Measurements from ENCODE around the gene MRPS35.
A peak's percentile ranks its signal among the peaks of the same experiment; 100 is the strongest.
"Not testable (repeated sequence)": the region's sequence is repeated elsewhere in the genome, so short reads cannot be mapped to it uniquely, and the experiment has no call there.

Gene MRPS35

DNA sequence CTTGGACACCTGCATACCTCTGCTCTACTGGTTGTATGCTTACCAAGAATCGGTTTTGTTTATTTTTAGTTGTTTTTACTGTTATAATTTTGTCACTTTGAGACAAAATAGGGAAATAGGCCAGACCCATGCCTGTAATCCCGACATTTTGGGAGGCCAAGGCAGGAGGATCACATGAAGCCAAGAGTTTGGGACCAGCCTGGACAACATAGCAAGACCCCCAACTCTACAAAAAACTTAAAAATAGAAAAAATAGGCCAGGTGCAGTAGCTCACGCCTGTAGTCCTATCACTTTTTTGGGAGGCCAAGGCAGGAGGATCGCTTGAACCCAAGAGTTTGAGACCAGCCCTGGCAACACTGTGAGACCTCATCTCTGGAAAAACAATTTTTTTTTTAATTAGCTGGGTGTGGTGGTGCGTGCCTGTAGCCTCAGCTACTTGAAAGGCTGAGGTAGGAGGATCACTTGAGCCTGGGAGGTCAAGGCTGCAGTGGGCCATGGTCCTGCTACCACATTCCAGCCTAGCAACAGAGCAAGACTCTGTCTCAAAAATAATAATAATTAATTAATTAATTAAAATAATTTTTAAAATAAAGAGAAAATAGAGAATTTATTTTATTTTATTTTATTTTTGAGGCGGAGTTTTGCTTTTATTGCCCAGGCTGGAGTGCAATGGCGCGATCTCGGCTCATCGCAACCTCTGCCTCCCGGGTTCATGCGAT lies 1.3 kb upstream of the MRPS35 start:
- DNase-seq = no peak

DNA sequence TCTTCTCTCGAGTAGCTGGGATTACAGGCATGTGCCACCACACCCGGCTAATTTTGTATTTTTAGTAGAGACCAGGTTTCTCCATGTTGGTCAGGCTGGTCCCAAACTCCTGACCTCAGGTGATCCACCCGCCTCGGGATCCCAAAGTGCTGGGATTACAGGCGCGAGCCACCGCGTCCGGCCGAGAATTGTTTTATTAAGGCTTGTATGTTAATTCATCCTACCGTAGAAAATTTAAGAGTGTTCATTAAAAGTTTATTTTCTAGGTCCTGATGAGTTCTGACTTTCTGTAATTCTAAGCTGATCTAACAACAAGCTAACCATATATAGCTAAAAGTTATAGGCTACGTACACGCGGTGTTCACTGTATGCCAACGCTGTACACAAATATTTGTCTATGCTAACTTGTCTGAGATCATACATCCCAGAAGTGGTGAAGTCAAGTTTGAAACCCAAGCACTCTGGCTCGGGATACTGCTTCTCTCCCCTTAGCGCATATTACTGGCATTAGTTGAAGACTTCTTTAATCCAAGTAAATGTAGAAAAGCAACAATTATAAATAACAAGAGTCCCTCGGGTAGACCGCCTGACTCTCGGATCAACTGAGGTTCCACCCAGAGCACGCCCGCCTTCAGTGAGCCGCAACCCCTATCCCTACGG lies 570 bp upstream of the MRPS35 start:
- no peak for DNase-seq

DNA sequence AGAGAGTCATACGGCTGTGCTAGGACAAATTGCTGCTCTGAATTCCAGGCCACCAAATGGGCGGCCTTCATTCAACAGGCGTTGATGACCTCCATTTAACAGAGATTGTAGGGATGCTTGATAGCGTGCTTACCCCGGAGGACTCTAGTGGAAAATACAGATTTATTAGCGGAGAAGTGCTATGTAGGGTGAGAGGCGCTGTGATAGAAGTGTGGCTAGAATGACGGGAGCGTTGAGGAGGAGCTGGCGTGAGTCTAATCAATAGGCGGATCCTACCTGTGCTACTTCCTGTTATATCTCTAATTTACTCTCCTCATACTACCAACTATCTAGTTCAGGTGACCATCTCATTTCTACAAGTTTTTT lies 668 bp downstream of the MRPS35 start:
- DNase-seq = no peak

- DNase-seq = no peak
Observed at GRCh38 chr12:27711967-27712366, 1.3 kb downstream of the MRPS35 start.

DNA sequence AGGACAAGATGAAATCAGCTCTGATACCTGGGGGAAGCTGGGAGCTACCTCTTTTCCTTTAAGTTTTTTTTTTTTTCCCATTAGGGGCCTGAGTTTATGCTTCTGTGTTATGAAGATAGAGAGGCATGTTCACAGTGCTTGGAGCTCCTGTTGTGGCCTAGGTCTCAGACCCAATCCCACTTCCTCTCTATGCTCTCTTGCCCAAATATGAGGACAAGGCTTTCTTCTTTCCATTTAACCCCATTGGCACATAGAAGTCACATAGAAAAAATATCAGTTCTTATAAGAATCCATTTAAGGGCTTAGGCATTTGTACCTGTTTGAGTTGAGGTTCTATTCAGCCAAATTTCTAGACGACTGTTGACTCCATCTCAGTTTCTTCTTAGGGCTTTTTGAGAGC lies 12.6 kb downstream of the MRPS35 start:
- no peak for DNase-seq

GRCh38 chr12:27730097-27730588 lies 19.5 kb downstream of the MRPS35 start:
- DNase-seq = no peak

DNA sequence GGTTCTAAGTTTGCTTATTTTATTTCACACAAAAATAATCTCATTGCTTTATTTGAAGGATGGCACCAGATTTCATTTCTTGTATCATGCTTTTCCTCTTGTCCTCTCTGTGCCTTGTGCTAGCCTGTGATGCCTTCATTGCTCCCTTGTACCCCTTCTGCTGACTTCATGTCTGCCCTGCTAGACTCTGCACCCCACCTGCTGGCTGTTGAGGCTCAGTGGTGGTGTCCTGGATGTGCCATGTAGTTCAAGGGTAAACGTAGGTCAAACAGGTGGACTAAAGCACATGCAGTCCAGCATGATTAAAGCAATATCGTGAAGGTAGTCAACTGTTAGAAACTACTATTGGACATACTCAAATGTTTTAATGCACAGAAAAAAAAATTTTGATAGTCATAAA lies 21.6 kb downstream of the MRPS35 start:
- DNase-seq = no peak

GRCh38 chr12:27733052-27733656 lies 22.5 kb downstream of the MRPS35 start:
- peak; percentile 55 for DNase-seq

DNA sequence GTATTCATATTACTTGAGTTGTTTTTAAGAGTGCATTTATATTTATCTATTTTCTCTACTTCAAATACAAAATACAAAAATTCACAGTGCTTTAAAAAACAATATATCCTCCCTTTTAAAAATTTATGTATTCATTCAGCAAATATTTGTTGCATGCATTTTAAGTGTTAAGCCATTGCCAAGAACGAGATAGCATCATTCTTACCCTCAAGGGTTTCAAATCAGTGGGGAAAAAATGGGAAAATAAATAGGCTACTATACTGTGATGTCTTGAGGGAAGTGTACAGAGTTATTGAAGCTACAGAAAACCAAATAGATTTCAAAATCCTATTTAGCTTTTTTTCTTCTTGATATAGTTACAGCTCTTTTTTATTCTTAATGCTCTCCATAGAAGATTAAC lies 23.2 kb downstream of the MRPS35 start:
- no peak for DNase-seq

GRCh38 chr12:27734321-27734720 lies 23.7 kb downstream of the MRPS35 start:
- DNase-seq = not testable (repeated sequence)

GRCh38 chr12:27743601-27744000 lies 33.0 kb downstream of the MRPS35 start:
- DNase-seq = no peak

GRCh38 chr12:27745734-27746133 lies 35.1 kb downstream of the MRPS35 start:
- DNase-seq = not testable (repeated sequence)

DNA sequence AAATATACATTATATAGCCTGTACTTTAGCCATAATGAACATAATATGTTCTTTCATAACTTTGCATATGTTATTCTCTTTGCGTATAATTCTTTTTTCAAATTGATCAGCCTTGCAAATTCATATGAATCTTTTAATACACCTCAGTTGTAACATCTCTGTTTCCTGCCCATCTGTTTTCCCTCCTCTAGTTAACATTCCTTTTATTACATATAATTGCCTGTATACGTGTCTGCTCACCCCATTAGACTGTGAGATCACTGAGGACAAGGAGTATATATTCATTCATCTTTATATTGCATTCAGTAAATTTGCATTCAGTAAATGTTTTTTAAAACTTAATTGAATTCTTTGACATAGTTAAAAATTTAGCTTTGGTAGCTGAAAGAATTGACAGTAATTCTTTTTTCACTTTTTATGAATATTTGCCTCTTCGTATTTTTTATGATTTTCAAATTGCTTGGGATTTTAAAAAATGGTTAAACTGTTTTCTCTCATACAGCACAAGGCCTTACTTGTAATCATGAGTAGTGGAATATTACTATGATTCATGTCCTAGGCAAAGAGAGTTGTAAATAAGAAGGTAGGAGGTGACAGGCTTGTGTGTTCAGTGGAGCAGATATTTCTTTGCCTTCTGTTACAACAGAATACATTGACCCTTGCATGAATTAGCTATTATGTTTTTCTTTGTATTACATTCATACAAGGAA lies 36.6 kb downstream of the MRPS35 start:
- DNase-seq = no peak

- no peak for DNase-seq
Observed at GRCh38 chr12:27751386-27752047, 40.9 kb downstream of the MRPS35 start.

DNA sequence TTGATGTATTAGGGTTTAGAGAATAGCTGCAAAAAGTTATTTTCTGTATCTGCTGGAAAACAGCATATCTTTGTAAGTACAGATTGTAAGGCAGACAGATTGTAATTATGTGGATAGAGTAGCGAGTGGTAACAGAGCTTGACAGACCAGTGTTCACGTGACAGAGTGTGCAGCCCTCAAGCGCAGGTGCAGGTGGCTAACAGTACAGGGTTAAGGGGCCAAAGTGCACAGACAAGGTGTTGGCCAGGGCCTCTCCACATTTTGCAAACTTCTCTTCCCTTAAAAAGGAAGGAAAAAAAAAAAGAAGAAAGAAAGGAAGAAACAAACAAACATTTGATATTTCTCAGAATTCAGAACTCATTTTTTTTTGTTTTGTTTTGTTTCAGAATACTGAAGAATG lies 44.2 kb downstream of the MRPS35 start:
- no peak for DNase-seq

- no peak for DNase-seq
Observed at GRCh38 chr12:27756670-27757195, 46.1 kb downstream of the MRPS35 start.

DNA sequence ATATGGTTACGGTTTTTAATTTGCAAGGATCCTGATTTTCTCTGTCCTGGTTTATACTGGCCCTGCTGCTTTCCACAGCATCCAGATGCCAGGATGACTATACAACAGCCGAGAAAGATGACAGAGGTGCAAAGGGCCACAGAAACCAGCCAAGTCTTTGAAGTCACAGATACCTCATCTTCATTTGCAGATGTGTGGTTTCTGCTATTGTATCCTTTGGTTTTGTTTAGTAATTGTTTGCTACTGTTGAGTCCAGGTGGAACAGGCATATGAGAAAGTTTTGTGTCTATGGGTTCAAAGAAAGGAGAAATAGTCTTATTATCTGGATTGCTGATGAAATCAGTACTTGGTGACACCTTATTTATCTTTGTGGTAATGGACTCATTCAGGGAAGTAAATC lies 52.1 kb downstream of the MRPS35 start:
- DNase-seq = no peak

GRCh38 chr12:27766587-27766986 lies 56.0 kb downstream of the MRPS35 start:
- peak; percentile 8 for DNase-seq

GRCh38 chr12:27769142-27769673 lies 58.6 kb downstream of the MRPS35 start:
- no peak for DNase-seq

DNA sequence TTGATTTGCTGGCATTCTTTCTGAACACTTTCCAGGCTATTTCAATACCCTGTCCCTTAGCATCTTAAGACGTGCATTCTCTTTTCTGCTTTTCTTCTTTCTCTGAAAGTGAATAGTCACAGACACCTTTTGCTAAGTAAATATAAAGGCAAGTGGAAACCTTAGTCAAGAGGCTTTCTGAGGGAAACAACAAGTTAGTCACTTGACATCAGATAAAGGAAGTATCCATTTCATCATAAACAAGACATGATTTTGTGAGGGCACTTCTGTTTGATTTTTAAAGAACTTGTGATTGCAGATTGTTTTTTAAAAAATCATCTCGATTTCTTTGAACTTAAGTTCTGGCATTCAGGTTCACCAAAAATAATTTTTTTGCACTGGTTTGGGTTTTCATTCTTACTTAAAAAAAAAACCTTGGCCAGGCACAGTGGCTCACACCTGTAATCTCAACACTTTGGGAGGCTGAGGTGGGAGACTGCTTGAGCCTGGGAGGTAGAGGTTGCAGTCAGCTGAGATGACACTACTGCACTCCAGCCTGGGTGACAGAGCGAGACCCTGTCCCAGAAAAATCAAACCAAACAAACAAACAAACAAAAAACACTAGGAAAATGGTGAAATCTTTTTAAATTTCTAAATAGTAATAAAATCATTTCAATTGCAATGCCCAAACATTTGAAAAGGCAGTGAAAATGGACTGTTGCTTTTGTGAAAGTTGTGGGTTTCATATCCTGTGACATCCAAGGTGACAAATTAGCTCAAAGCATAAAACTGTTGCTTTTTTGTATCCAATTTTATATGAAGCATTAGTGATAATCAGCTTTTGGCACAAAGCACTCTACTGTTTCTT lies 61.1 kb downstream of the MRPS35 start:
- DNase-seq = no peak

- DNase-seq = no peak
Observed at GRCh38 chr12:27772328-27773049, 61.9 kb downstream of the MRPS35 start.

Data from eye (tissue), 1 donor.